HT1080 (cell line): ENCODE measurements around the gene TM9SF4. TPM values are rescaled to one million over a fixed set of nuclear protein-coding genes. Genes with fewer than 3 reads are reported as not detected.

Source experiments
- DNase-seq: peaks from one replicate; pipeline ENCODE4 v3.0.0-alpha.2; 2015; ENCODE audit warnings: low read depth
- total RNA-seq: library from RNA; depleted of rRNA; stranded (reverse); fragments of >200 nt; shearing (Covaris generic); gene quantifications from 2 replicates; pipeline ENCODE4 v1.2.3, GENCODE V29; 2014

The TM9SF4 gene
- total RNA-seq, 1 experiment from 2014 or later, result 28.0 TPM

DNA sequence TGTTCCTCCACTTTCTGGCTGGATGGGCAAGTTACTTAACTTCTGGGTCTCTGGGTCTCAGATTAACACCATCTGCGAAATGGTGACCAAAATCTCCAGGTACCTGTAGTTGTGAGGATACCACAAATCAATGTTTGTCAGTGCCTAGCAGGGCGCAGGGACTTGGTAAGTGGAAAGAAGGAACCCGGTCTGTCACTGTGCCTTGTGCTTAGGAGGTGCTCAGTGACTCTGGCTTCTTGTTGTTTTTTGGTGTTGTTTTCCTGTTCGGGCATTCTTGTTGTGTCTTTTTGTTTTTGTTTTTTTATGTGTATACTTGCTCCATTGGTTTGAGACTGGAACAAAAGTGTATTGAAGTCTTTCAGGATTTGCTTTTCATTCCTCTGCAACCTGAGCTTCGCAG lies 17.8 kb downstream of the TM9SF4 start:
- no peak for DNase-seq

DNA sequence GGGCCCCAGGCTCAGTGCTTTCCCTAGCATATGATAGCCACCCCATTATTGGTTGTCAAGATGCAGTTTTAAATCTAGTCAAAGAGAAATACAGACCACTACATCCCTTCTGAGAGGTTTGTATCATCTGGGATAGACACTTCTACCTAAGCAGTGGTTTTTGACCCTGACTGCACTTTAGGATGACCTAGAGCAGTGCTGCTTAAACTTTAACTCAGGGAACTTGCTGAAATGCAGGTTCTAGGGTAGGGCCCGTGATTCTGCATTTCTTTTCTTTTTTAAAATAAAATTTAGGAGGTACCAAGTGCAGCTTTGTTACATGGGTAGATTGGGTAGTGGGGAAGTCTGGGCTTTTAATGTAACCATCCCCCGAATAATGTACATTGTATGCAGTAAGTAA lies 18.7 kb downstream of the TM9SF4 start:
- no peak for DNase-seq

DNA sequence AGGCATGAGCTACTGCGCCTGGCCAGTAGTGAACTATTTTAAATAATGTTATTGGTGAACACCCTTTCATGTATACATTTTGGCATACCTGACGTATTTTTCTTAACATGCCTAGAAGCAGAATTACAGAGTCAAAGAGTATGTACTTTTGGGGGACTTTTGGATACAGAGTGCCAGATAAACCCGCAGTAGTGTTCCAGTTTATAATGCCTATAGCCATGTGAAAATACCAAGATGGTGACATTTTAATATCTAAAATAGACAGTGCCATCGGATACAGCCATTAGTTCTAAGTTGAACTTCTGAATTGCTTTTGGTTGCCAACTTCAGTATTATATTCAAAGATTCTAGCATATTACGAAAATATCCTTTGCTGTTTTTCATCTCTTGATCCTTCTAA lies 20.3 kb downstream of the TM9SF4 start:
- DNase-seq, result no peak

DNA sequence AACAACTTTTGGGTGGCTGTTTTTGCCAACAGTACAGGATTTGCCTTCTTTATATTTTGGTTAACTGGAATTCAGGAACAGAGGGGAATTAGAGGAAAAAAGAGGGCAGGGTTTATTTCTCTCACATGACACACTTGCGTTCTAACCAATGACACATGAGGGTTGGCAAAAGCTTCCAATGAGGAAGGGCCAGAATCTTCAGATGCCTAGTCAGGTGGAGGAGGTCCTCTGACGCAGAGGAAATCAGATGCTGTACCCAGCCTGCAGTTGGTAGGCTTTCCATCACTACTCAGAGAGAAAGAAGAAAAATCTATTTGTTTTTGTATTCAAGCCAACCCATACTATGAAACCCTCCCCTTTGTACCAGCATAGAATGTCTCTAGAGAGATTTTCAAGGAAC lies 20.8 kb downstream of the TM9SF4 start:
- no peak for DNase-seq

DNA sequence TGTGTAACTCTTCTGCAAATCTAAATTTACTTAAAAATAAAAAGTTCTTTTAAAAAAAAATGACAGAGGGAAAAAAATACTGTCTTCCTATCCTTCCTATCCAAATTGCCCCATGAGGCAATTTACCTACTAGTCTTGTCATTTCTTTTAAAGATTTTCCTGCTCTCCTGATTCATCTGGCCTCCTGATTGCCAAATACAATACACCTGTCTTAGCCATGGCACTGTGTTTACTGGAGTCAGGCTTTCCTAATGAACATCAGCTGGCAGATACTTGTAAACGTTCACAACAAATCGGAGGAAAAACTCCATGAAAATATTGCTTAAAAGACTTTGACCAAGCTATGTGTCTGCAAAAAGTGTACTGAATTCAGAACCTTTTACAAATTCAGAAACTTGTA lies 21.5 kb downstream of the TM9SF4 start:
- DNase-seq, result no peak

DNA sequence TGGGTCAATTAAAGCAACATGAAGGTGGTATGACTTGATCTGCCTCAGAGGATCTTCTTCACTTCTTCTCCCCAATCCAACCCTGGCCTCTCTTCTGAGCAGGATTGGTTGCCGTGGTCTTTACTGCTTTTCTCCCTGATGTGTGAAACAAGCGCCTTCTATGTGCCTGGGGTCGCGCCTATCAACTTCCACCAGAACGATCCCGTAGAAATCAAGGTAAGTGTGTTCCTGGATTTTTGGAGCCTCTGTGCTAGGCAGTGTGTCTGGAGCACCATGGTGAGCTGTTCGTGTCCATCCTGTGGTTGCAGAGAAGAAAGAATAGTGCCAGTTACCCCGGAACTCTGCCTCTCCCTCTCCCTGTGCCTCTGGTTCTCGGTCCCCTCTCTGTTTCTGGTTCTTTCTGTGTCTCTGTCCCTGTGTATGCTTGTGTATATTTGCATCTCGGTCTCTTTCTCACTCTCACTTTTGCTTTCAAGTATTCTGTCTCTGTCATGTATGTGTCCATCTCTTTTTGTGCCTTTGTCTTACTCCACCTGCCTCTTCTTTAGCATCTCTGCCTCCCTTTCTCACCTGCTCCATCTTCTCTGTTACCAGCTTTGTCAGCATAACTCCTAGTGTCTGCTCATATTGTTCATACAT lies 23.5 kb downstream of the TM9SF4 start:
- DNase-seq, result no peak

DNA sequence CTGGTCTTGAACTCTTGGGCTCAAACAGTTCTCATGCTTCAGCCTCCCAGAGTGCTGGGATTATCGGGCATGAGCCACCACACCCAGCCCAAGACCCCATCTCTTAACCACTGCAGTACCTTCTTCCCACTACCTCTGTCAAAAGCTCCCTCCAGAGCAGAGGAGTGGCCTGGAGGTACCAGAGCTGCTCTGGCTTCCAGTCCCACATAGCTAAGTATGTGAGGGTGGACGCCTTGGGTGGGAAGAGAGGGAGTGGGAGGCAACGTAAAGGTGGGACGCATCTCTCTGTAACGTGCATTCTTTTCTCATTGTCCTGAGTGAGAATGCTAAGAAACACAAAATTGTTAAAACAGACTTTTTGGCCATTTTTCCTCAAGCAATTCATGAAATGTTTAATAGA lies 24.5 kb downstream of the TM9SF4 start:
- DNase-seq, result no peak

DNA sequence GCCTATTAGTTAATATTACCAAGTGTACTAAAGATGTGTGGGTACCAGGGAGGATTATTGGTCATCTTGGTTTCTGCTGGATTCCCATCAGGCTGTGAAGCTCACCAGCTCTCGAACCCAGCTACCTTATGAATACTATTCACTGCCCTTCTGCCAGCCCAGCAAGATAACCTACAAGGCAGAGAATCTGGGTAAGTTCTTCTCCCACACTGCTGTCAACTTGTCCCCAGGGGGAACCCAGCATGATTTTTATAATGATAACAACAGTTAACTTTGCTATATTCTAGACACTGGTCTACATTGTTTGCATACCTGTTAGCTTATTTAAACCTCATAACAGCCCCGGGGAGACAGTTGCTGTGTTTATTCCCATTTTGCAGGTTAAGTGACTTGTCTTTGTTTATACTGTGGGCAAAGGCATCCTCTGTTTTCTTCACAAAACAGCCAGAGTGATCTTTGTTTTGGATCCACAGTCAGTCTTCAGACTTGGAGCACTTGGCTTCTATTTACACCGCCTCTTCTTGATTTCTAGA lies 26.5 kb downstream of the TM9SF4 start:
- DNase-seq, result no peak

DNA sequence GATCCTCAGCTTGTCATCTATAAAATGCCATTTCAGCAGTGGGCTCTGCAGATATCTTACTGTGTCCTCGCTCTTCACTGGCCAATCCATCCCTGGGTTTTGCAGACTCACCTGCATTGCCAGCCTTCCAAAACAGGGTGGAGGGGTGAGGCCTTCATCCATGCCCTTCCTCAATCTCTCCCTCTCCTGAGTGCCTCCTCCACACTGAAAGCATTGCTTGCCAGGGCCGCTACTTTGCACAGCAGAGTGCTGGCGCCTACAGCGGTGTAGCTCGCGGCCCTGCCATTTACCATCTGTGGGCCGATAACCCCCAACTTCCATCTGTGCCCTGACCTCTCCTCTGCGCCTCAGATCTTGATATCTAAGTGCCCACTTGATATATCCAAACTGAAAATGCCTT lies 29.4 kb downstream of the TM9SF4 start:
- DNase-seq, result no peak

DNA sequence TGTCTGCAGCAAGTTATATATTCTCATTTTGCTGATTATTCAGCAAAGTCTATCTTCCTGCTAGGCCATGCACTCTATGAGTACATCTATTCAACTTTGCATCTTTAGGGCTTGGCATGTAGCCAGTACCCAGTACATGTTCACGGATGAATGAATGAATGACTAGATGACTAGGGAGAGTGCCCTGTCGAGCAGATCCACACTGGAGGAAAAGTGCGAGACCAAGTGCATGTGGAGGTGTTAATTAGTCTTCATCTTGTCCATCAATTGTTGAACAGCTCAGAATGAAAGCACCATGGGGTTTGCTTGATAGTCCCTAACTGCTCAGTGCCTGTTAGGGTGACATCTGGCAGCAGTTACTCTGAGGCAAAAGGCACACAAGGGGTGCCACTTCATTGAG lies 30.4 kb downstream of the TM9SF4 start:
- DNase-seq, result no peak

DNA sequence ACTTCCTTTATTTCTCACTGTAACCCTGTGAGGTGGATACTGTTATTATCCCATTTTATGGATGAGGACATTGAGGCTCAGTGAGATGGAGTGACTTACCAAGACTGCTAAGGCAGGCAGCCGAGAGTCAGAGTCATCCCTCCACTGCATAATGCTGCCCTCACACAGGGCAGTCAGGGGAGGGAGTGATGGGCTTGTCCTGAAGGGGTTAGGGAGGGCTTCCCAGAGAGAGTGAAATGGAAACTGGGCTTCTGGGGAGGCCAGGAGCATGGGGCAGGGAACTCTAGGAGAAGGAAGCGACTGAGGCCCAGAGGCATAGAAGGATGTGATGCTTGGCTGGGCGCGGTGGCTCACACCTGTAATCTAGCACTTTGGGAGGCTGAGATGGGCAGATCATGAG lies 31.1 kb downstream of the TM9SF4 start:
- DNase-seq, result no peak

DNA sequence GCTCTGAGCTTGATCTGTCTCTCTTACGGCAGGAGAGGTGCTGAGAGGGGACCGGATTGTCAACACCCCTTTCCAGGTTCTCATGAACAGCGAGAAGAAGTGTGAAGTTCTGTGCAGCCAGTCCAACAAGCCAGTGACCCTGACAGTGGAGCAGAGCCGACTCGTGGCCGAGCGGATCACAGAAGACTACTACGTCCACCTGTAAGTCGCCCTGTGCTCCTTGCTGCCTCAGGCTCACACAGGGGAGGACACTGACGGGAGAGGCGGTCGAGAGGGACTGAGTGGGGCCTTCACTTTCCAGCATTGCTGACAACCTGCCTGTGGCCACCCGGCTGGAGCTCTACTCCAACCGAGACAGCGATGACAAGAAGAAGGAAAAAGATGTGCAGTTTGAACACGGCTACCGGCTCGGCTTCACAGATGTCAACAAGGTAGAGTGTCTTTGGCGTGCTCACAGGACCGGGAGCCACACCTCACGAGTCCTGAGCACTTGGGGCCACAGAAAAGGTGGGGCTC lies 32.0 kb downstream of the TM9SF4 start:
- no peak for DNase-seq

DNA sequence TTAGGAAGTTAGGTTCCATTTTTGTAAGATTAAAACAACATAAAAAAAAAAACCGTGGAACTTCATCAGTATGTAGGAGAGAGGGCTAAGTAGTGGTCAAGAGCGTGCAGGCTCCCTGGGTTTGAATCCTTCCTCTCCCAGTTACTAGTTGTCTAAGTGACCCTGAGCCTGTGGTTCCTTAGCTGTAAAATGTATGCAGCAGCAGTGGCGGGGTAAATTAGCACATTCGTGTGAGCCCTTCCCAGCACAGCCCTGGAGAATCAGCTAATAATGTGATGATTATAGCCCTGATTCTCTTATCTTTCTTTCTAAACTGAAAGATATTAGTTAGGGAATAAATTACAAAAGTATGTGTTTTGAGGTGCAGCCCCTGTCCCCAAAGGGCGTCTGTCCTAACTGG lies 32.6 kb downstream of the TM9SF4 start:
- DNase-seq, result no peak

DNA sequence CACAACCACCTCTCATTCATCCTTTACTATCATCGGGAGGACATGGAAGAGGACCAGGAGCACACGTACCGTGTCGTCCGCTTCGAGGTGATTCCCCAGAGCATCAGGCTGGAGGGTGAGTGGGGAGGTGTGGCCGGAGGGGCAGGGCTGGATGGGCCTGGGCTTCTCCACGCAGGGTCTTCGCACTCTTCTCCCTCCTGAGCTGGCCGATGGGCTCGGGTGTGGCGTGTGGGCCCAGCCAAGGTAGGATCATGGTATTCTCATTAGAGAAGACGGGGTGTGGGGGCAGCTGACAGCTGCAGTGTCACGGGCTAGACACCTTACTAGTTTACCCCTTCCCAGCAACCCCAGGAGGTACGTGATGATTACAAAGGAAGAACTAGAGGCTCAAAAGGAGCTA lies 33.5 kb downstream of the TM9SF4 start:
- no peak for DNase-seq

DNA sequence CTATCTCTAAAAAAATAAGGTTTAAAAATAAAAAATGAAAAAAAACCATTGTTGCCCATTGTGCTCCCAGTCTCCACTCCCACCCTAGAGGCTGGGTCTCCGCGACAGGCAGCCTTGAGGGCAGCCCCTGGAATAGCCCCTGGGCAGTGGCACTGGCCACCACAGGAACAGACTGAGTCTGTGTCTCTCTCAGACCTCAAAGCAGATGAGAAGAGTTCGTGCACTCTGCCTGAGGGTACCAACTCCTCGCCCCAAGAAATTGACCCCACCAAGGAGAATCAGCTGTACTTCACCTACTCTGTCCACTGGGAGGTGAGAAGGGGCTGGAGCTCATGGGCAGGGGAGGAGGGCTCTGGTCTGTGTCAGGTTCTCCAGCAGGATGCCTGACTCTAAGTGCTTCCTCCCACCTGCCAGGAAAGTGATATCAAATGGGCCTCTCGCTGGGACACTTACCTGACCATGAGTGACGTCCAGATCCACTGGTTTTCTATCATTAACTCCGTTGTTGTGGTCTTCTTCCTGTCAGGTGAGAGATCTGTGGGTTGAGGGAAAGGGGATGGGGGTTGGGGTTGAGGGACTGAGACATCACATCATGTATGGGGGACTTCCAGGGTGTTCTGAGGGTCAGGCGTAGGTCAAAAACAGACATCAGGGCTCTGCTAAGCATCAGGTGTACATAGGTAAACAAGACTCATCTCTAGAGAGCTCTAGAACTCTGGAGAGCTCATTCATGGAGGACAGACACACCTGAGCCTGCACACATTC lies 35.6 kb downstream of the TM9SF4 start:
- DNase-seq, result no peak

DNA sequence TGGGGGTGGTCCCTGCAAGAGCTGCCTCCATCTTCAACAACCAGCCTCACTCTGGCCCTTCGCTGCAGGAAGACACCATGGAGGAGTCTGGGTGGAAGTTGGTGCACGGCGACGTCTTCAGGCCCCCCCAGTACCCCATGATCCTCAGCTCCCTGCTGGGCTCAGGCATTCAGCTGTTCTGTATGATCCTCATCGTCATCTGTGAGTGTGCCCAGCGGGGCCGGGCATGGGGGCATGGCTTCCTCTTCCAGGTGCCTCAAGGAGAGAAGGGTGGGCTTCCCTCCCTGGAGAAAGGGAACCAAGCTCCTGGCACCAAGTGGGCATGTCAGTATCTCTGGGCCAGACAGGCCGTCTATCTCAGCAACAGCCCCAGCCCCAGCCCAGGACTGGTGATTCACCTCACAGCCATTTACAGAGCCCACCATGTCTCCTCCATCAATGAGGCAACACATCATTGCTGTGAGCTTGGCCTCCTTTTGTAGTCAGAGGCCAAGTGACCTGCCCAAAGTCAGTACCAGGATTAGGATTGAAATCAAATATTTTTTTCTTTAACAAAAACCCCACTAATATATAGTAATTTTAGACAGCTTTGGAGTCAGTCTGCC lies 40.2 kb downstream of the TM9SF4 start:
- DNase-seq, result no peak

DNA sequence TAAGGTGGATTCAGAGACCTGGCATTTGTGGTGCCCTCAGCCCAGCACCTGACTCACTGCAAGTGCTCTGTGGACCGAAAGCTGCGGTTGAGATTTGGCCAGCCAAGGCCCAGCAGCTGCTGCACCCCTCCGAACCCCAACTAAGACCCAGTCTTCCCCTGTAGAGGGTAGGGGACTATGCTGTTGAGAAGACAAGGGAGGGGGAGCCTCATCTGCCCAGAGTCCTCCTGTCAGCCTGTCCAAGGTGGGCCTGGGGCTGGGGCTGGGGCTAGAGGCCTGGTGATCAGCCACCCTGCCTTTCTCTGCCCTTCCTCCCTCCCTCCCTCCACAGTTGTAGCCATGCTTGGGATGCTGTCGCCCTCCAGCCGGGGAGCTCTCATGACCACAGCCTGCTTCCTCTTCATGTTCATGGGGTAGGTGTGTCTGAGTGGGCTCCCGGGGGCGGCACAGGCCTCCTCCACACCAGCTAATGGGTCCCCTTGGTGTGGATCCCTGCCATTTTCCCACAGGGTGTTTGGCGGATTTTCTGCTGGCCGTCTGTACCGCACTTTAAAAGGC lies 40.9 kb downstream of the TM9SF4 start:
- DNase-seq, result no peak

DNA sequence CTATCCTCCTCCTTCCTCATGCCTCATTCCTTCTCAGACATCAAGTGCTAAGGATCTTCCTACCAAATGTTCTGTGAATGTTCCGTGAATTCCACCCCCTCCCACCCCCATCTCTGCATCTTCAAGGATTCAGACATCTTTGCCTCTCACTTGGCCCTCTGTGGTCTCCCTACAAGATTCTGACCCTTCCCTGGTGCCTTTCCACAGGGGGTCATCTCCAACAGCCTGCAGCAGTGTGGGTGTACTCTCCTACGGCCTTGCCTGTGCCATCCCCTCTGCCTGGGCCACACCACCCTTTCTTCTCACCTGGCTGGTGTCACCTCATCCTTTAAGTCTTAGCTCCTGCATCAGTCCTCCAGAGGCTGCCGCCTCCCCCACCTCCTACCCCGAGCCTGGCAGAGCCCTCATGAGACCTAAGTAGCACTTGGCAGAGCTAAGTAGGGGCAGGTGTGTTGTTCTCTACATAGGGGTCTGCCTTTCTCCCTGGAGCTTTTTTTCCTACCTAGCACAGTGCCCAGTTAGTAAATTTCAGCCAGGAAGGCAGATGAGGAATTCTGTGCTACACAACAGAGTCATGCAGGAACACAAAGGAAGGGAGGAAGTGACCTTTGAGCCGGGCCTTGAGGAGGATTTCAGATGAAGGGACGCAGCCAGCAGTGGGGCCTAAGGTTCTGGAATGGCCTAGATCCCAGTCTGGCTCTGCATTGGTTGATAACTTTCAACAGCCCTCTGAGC lies 43.1 kb downstream of the TM9SF4 start:
- DNase-seq, result no peak

DNA sequence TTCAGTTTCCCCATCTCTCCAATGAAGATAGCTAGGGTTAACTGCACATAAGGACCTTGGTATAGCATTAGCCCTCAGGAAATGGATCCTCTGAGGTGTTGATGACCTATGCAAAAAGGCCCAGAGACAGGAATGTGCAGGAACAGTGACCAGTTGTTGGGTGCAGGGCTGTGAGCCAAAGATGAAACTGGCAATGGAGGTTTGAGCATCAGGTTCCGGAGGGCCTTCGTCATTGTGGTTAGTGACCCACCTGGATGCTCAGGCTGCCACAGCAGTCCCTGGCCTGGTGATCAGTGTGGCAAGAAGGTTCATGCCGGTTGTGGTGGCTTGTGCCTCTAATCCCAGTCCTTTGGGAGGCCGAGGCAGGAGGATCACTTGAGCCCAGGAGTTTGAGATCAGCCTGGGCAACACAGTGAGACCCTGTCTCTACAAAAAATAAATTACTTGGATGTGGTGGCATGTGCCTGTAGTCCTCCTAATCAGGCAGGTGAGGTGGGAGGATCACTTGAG lies 43.7 kb downstream of the TM9SF4 start:
- DNase-seq, result no peak

DNA sequence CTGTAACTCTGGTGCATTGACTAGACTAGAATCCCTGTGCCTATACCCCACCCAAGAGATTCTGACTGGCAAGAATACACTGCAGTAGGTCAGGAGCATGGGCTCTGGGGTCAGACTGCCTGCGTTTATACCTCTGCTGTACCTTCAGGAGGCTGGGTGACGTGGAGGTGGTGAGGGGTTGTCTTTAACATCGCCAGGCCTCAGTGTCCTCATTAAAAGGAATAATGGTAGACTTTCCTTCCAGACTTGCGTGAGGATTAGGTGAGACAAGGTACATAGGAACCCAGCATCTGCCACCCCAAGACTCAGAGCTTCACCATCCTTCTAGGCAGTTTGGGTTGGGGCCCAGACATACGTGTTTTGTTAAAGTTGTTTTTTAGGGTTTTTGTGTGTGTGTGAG lies 44.3 kb downstream of the TM9SF4 start:
- DNase-seq, result no peak
